ENCODE measurements around the gene TMEM151B.

DNA sequence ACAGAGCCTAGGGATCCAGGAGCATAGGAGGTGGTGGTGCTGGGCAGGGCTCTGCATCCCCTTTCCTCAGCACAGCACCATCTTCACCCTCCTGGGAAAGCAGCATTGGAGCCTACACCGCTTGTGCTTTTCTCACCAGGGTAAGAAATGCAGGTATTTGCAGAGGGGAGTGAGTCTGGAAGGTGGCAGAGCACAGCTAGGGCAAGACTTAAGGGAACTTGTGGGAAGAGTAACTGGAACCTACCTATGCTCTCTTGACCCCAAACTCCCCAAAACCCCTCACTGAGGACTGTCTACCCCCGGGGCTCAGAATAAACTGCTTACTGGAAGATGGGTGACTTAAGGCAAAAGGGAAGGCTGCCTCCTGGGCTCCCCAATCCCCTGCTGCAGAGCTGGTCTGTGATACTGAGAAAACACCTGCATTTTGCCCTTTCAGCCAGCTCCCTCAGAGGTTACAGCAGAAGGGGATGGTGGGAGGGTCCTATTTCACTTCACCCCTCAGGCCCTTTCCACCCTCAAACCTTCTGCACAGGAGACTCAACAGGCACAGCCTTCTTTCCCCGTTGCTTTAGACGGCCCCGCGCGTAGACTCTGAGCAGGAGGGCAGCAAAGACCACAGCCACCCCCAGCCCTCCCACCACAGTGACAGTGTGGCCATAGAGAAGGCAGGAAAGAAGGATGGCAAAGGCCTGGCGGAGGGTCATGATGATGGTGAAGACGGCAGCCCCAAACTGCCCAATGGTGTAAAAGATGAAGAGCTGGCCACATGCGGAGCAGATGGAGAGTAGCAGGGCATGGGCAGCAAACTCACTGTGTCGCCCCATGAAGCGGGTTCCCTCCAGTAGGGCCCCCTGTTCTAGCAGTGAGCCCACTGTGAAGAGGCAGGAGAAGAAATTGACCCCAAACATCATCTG is 15.8 kb upstream of the TMEM151B start:
- TF ChIP-seq, protein P1, sequence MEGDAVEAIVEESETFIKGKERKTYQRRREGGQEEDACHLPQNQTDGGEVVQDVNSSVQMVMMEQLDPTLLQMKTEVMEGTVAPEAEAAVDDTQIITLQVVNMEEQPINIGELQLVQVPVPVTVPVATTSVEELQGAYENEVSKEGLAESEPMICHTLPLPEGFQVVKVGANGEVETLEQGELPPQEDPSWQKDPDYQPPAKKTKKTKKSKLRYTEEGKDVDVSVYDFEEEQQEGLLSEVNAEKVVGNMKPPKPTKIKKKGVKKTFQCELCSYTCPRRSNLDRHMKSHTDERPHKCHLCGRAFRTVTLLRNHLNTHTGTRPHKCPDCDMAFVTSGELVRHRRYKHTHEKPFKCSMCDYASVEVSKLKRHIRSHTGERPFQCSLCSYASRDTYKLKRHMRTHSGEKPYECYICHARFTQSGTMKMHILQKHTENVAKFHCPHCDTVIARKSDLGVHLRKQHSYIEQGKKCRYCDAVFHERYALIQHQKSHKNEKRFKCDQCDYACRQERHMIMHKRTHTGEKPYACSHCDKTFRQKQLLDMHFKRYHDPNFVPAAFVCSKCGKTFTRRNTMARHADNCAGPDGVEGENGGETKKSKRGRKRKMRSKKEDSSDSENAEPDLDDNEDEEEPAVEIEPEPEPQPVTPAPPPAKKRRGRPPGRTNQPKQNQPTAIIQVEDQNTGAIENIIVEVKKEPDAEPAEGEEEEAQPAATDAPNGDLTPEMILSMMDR (IDR thresholded peaks at IDR 0.05): no peak
- no peak for TF ChIP-seq POLR2A (IDR thresholded peaks at IDR 0.05)
